NOMO-1 treated with dmso at 0.1 percent for 144 hours (cell line): ENCODE data around the gene SNRK.
A peak's percentile ranks its signal among the peaks of the same experiment; 100 is the strongest.

ENCODE experiments used
- DNase-seq: peaks from one replicate; lab custom pipeline; 2025; ENCODE audit not compliant: unreplicated experiment; lab: John Stamatoyannopoulos, UW

Gene SNRK

DNA sequence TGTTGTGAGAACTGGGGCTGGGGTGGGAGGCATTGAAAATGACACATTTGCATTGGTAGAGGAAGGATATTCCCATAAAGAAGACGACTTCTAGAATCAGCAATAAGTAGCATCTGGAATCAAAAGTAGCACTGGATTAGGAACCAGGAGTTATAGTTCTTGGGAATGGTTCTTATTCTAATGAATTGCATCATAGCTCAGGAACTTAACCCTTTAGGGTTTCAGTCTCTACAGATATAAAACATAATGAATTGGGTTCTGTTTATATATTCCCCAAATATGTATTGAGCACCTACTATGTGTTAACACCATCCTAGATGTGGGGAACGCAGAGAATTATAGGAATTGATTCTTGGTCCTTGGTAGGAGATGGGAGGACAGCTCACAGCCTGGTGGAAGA lies 16.3 kb upstream of the SNRK start:
- no peak for DNase-seq

DNA sequence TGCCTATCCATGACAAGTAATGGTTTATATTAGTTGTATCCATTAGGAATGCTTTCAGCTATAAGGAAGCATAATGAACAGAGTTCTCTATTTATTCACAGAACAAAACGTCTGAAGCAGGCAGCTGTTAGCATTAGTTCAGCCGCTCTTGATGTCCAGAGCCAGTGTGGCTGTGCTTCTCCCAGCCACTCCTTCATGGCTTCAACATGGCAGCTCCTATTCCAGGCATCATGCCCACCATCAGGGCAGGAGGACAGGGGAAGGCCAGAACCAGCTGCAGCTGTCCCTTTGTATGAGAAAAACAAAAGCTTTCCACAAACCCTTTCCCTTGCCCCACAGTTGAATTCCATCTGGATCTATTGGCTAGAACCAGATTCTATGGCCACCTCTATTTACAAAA lies 12.9 kb upstream of the SNRK start:
- DNase-seq, result no peak

DNA sequence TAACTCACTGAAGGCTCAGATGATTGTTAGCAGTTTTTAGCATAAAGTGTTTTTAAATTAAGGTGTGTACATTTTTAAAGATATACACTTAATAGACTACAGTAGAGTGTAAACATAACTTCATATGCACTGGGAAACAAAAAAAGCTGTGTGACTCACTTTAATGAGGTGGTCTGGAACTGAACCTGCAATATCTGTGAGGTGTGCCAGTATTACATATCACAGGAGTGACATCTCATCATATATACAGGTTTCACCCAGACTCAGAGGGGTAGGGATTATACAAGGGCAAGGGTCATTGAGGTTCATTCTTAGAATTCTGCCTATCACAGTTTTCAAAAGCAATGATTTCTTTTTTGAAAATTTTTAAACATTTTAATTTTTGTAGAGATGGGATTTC lies 7.3 kb upstream of the SNRK start:
- no peak for DNase-seq

- DNase-seq, result no peak
Observed at GRCh38 chr3:43279532-43279931, 6.8 kb upstream of the SNRK start.

GRCh38 chr3:43281020-43281419 lies 5.3 kb upstream of the SNRK start:
- no peak for DNase-seq

GRCh38 chr3:43284171-43284570 lies 2.2 kb upstream of the SNRK start:
- DNase-seq, result no peak

GRCh38 chr3:43285644-43286043 lies 696 bp upstream of the SNRK start:
- DNase-seq, result no peak

GRCh38 chr3:43286841-43287499 lies 630 bp downstream of the SNRK start:
- DNase-seq, result no peak

DNA sequence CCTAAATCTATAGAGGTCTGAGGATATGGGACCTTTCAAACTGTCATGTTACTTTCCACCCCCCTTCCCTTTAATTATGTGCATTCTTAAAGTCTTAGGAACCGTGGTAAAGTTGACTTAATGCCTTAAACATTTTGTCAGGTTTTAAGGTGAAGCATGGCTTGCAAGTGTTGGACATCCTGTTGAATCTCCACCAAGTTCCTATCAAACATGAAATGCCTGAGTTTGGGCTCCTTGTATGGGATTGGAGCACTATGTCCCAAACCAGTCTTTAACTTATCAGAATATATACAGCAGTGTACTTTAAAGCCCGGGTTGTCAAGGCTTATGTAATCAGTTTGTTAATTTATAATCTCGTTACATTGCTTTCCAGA lies 1.1 kb downstream of the SNRK start:
- DNase-seq, result no peak

- peak; percentile 5 for DNase-seq
Observed at GRCh38 chr3:43288366-43288765, 2.0 kb downstream of the SNRK start.

DNA sequence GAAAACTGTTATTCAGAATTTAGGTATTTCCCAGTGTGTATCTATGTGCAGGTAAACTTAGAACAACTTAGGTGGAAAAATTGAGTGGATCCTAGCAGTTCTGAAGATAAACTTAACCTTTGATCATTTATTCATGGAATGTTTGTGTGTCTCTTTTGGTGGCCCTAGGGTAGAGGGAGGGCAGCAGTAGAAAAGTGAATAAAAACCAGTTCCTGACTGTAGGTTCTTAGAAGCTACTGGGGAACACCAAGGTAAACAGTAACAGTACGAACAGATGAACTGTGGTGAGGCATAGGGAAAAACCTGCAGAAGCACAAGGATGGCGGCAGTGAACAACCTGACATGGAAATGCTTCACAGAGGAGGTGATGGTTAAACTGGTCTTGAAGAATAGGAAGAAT lies 2.5 kb downstream of the SNRK start:
- DNase-seq, result no peak

DNA sequence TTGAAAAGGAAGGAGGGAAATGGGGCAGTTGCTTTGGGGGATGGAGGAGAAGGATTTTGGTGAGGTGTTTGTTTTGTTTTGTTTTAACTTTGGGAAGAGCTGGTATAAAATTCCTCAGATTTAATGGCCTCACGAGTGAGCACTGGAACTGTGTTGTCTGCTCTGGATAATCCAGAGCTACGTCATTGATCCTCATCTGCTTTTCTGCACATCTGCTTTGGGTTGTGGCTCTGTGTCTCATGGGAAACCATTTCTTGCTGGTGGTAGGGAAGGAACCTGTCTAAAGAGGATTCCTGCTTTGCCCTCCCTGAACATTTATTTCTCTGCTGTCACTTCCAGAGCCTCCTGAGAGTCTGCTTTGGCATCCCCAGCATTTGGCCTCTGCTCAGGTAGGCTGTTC lies 3.1 kb downstream of the SNRK start:
- no peak for DNase-seq

GRCh38 chr3:43289841-43290470 lies 3.6 kb downstream of the SNRK start:
- DNase-seq, result no peak

DNA sequence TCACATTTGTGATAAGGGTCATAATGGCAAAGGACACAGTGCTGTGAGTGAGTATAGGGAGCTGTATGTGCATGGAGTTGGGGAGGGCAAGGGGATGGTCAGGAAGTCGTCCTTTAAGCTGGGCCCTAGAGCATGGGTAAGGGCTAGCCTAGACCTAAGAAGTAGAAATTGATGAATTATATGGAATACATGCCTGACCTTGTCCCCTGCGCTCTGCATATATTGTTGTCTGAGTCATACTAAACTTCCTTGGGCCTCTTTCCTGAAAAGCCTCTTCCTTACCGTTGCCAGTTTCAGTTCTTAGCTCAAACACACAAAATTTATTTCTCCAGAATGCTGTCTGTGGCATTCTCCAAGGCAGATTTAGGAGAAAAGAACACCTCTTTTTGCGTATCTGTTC lies 4.6 kb downstream of the SNRK start:
- peak; percentile 15 for DNase-seq

DNA sequence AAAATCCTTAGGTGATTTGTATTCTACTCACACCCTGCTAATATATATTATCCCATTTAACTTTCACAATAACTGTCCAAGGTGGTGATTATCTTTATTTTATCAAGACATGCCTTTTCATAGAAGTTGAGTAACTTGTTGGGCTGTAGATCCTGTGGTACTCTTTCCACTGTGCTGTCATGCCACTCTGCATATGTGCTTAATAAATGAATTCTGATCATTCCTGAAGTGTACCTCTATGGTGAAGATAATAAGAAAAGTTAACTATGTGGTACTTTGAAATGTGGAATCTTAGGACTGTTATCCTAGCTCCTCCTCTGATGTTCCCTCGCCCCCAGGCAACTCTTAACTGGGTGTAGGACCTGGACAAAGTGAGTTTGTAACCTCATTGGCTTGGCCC lies 5.2 kb downstream of the SNRK start:
- DNase-seq, result no peak

- no peak for DNase-seq
Observed at GRCh38 chr3:43294975-43295374, 8.6 kb downstream of the SNRK start.

DNA sequence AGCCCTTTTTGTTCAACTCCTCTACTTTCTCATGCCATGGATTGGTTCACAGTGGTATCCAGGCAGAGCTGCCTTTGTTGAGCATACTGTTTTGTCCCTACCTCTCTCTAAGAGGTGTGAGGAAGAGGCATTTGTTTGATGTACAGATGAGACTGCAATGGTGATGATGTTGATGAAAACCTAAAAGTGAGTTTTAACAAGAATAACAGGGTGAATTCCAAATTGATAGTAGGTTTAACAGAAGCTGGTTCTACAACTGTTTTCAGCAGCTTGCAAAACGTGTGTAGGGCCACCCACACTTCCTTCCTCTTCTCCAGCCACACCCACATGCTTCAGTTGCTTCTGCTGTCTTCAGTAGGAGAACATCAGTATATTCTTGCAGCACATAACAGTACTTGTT lies 10.2 kb downstream of the SNRK start:
- DNase-seq, result peak; percentile 94

GRCh38 chr3:43298292-43298691 lies 12.0 kb downstream of the SNRK start:
- DNase-seq, result no peak

DNA sequence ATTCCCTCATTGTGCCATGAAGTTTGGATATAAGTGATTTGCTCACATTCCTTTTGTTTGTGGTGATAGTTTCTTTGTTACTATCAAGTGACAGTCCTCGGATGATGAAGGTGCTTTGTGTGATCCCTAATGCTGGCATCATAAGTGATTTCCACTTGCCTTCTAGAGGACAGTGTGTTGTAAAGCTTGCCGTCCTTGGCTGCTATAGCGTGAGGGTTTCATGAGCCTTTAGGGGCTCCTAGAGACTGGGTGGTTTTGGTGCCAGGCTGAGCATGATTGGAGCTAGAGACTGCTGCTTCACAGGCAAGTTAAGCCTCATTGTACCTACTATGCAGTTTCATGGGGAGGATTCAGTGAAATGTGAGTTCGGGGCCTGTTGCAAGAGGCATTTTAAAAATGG lies 12.4 kb downstream of the SNRK start:
- DNase-seq, result no peak

- no peak for DNase-seq
Observed at GRCh38 chr3:43302116-43302880, 16.0 kb downstream of the SNRK start.

GRCh38 chr3:43304126-43304525 lies 17.8 kb downstream of the SNRK start:
- no peak for DNase-seq

GRCh38 chr3:43307226-43307625 lies 20.9 kb downstream of the SNRK start:
- DNase-seq, result no peak
